Aortic smooth muscle cell (primary cell): ENCODE results near the gene KRT78. TPM values are rescaled to one million over a fixed set of nuclear protein-coding genes. Genes with fewer than 3 reads are reported as not detected.

Experiments used
- total RNA-seq: library from RNA; depleted of rRNA; stranded (reverse); fragments of >200 nt; gene quantifications from 2 replicates; pipeline ENCODE4 v1.2.3, GENCODE V29; 2014

The KRT78 gene
- not detected in 2 replicates for total RNA-seq

GRCh38 chr12:52848661-52849255, at the start of gene KRT78:
KRT78 (minus strand) TSS chr12:52848994; CDS start chr12:52848930, 64 bp downstream.

GRCh38 chr12:52833922-52834726, 14.7 kb downstream of the KRT78 start, which contains the start of gene KRT79:
KRT79 (minus strand) TSS chr12:52834311; CDS start chr12:52834260, 51 bp downstream.

GRCh38 chr12:52813885-52814709, 34.7 kb downstream of the KRT78 start, which contains the start of gene KRT4:
KRT4 (minus strand) TSS chr12:52814116; CDS start chr12:52814058, 58 bp downstream.

GRCh38 chr12:52795694-52796428, 52.9 kb downstream of the KRT78 start, which contains the start of gene KRT3:
KRT3 (minus strand) TSS chr12:52796117; CDS start chr12:52796042, 75 bp downstream.

Other genes starting within 250 kb of the KRT78 start
- gene KRT72, start 247.5 kb downstream of the KRT78 start, total RNA-seq: not detected in 2 replicates
- gene KRT73, start 230.4 kb downstream of the KRT78 start, total RNA-seq: not detected in 2 replicates
- gene KRT2, start 196.8 kb downstream of the KRT78 start, total RNA-seq: not detected in 2 replicates
- not detected in 2 replicates for gene KRT1, start 168.6 kb downstream of the KRT78 start, total RNA-seq
- gene KRT77, start 145.5 kb downstream of the KRT78 start, total RNA-seq: not detected in 2 replicates
- not detected in 2 replicates for gene KRT76, start 71.6 kb downstream of the KRT78 start, total RNA-seq
- not detected in 2 replicates for gene KRT3, start 52.9 kb downstream of the KRT78 start, total RNA-seq
- gene KRT4, start 34.9 kb downstream of the KRT78 start, total RNA-seq: not detected in 2 replicates
- not detected in 2 replicates for gene KRT79, start 14.7 kb downstream of the KRT78 start, total RNA-seq
- 3.3 and 5.9 TPM in 2 replicates for gene KRT8, start 56.1 kb upstream of the KRT78 start, total RNA-seq
- 5.7 and 7.8 TPM in 2 replicates for gene KRT18, start 100.1 kb upstream of the KRT78 start, total RNA-seq
- gene EIF4B, start 157.5 kb upstream of the KRT78 start, total RNA-seq: 1,215 and 1,309 TPM in 2 replicates
- 59.5 and 66.4 TPM in 2 replicates for gene TNS2, start 201.1 kb upstream of the KRT78 start, total RNA-seq
- 32.5 and 44.7 TPM in 2 replicates for gene SPRYD3, start 230.4 kb upstream of the KRT78 start, total RNA-seq
- gene IGFBP6, start 248.7 kb upstream of the KRT78 start, total RNA-seq: 1,840 and 2,414 TPM in 2 replicates